Measurements from ENCODE around the gene PLEKHG3.

GRCh38 chr14:64745511-64746091, 41.4 kb downstream of the PLEKHG3 start:
- TF ChIP-seq, protein P1, sequence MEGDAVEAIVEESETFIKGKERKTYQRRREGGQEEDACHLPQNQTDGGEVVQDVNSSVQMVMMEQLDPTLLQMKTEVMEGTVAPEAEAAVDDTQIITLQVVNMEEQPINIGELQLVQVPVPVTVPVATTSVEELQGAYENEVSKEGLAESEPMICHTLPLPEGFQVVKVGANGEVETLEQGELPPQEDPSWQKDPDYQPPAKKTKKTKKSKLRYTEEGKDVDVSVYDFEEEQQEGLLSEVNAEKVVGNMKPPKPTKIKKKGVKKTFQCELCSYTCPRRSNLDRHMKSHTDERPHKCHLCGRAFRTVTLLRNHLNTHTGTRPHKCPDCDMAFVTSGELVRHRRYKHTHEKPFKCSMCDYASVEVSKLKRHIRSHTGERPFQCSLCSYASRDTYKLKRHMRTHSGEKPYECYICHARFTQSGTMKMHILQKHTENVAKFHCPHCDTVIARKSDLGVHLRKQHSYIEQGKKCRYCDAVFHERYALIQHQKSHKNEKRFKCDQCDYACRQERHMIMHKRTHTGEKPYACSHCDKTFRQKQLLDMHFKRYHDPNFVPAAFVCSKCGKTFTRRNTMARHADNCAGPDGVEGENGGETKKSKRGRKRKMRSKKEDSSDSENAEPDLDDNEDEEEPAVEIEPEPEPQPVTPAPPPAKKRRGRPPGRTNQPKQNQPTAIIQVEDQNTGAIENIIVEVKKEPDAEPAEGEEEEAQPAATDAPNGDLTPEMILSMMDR (IDR thresholded peaks at IDR 0.05): no peak
- TF ChIP-seq HMGXB4 (CRISPR knock-in tag; IDR thresholded peaks at IDR 0.05): no peak

Measured in WTC11 (cell line).